ENCODE data around the gene GRID1. TPM values are rescaled to one million over a fixed set of nuclear protein-coding genes. Genes with fewer than 3 reads are reported as not detected.

The GRID1 gene
- total and polyA plus RNA-seq, 11 donors = 0.69 to 3.4 (median 1.6) TPM

GRCh38 chr10:85997544-85997943 is 369.1 kb downstream of the GRID1 start:
- ATAC-seq (no peak), DNase-seq (no peak)
- Histone ChIP-seq H3K27ac (no peak overlapping the region), H3K4me1 (no peaks in the 10 kb centered on the region), H3K27me3 (peaks cover 0 to 2% (median 0%) of the 10 kb centered on the region in 9 donors), H3K9me3 (peaks cover 0 to 18% (median 0%) of the 10 kb centered on the region in 12 donors), H3K4me3 (no peak overlapping the region), H3K36me3 (no peaks in the 10 kb centered on the region)
- intact Hi-C loops (cut with DNase I) = loop anchor here in 6 of 10 donors (5.0 to 10.0 kb wide), 5 partner anchors 210 to 380 kb away; partner anchors contain the start of gene GRID1 (in 2 of the 6)
- 92 to 95% (median 94%) methylated on average over 3 of the region's 3 CpGs for WGBS, 4 donors
- TF ChIP-seq POLR2A (IDR thresholded peaks at IDR 0.05) (no peak), CTCF (IDR thresholded peaks at IDR 0.05) (no peak)

- Histone ChIP-seq H3K27ac (no peak overlapping the region), H3K4me3 (no peak overlapping the region), H3K36me3 (no peaks in the 10 kb centered on the region), H3K4me1 (no peaks in the 10 kb centered on the region), H3K27me3 (peaks cover 0 to 4% (median 0%) of the 10 kb centered on the region in 9 donors), H3K9me3 (peaks cover 0 to 18% (median 0%) of the 10 kb centered on the region in 12 donors)
- TF ChIP-seq POLR2A (IDR thresholded peaks at IDR 0.05) (no peak), CTCF (IDR thresholded peaks at IDR 0.05) (peak in 11 of 12 donors; percentile 11 to 50 (median 39))
- 34 to 41% (median 39%) methylated on average over 3 of the region's 3 CpGs for WGBS, 4 donors
- DNase-seq (no peak), ATAC-seq (peak in 1 of 4 donors; percentile 55)
- intact Hi-C loops (cut with DNase I) = loop anchor here in 6 of 10 donors (5.0 to 10.0 kb wide), 5 partner anchors 208 to 382 kb away; partner anchors contain the start of gene GRID1 (in 2 of the 6)
Measured at GRCh38 chr10:85995791-85996190, 370.8 kb downstream of the GRID1 start.

GRCh38 chr10:85993840-85994507 is 372.6 kb downstream of the GRID1 start:
- Histone ChIP-seq H3K36me3 (no peaks in the 10 kb centered on the region), H3K9me3 (peaks cover 0 to 18% (median 0%) of the 10 kb centered on the region in 12 donors), H3K27ac (no peak overlapping the region), H3K27me3 (peaks cover 0 to 4% (median 0%) of the 10 kb centered on the region in 9 donors), H3K4me1 (no peaks in the 10 kb centered on the region), H3K4me3 (no peak overlapping the region)
- DNase-seq (no peak), ATAC-seq (no peak)
- intact Hi-C loops (cut with DNase I) = loop anchor here in 5 of 10 donors (5.0 to 10.0 kb wide), 4 partner anchors 78 to 381 kb away; partner anchors contain the start of gene GRID1 (in 2 of the 5)
- no peak for TF ChIP-seq CTCF (IDR thresholded peaks at IDR 0.05)
- TF ChIP-seq POLR2A (IDR thresholded peaks at IDR 0.05) = no peak
- 58 to 69% (median 60%) methylated on average over 6 of the region's 6 CpGs for WGBS, 4 donors

GRCh38 chr10:85993140-85993539 is 373.5 kb downstream of the GRID1 start:
- ATAC-seq (no peak), DNase-seq (no peak)
- Histone ChIP-seq H3K27me3 (peaks cover 0 to 7% (median 0%) of the 10 kb centered on the region in 9 donors), H3K9me3 (peaks cover 0 to 18% (median 0%) of the 10 kb centered on the region in 12 donors), H3K4me1 (no peaks in the 10 kb centered on the region), H3K36me3 (no peaks in the 10 kb centered on the region), H3K4me3 (no peak overlapping the region), H3K27ac (no peak overlapping the region)
- intact Hi-C loops (cut with DNase I) = loop anchor here in 5 of 10 donors (5.0 to 10.0 kb wide), 4 partner anchors 79 to 382 kb away; partner anchors contain the start of gene GRID1 (in 2 of the 5)
- TF ChIP-seq CTCF (IDR thresholded peaks at IDR 0.05) = no peak
- no peak for TF ChIP-seq POLR2A (IDR thresholded peaks at IDR 0.05)
- WGBS, 4 donors = 95 to 100% (median 98%) methylated on average over 1 of the region's 1 CpG
